Loucy (cell line): ENCODE measurements around the gene PIGU.

ENCODE experiments used
- EZH2phosphoT487 ChIP-seq: fragments of 200-600 bp; IDR thresholded peaks from 2 replicates; pipeline ENCODE4 v1.6.1; 2018; ENCODE audit warnings: antibody characterized with exemption, mild to moderate bottlenecking, moderate library complexity, borderline replicate concordance
- TF ChIP-seq, protein P1 (sequence below): fragments of 200-600 bp; sonication (generic); conservative IDR thresholded peaks from 2 replicates; pipeline ENCODE4 v1.5.1; 2014; ENCODE audit warnings: mild to moderate bottlenecking, antibody characterized with exemption, low read length

DNA sequence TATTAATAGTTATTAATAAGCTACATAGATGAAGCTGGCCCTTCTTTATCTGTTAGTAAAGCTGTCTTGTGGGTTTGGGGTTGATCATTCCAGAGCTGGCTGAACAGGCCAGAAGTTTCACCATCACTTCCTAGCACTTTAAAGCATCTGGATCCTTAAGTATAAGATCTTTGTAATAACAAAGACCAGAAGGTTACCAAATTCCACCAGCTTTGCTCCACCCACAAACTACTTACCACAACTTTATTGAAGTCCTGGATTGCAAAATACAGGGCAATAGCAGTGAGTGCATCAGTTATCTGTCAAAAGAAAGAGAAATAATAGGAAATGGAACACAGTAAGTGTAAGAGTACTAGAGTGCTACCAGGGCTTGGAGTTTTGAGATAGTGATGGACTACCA lies 33.0 kb downstream of the PIGU start:
- TF ChIP-seq, protein P1, sequence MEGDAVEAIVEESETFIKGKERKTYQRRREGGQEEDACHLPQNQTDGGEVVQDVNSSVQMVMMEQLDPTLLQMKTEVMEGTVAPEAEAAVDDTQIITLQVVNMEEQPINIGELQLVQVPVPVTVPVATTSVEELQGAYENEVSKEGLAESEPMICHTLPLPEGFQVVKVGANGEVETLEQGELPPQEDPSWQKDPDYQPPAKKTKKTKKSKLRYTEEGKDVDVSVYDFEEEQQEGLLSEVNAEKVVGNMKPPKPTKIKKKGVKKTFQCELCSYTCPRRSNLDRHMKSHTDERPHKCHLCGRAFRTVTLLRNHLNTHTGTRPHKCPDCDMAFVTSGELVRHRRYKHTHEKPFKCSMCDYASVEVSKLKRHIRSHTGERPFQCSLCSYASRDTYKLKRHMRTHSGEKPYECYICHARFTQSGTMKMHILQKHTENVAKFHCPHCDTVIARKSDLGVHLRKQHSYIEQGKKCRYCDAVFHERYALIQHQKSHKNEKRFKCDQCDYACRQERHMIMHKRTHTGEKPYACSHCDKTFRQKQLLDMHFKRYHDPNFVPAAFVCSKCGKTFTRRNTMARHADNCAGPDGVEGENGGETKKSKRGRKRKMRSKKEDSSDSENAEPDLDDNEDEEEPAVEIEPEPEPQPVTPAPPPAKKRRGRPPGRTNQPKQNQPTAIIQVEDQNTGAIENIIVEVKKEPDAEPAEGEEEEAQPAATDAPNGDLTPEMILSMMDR = no peak
- TF ChIP-seq EZH2phosphoT487 = no peak
